B cell (primary cell): Measurements from ENCODE around the gene MYL12B. TPM values are rescaled to one million over a fixed set of nuclear protein-coding genes. Genes with fewer than 3 reads are reported as not detected.

Source experiments
- ATAC-seq: fragments of 200-7000 bp; cut with Tn5 transposase; one replicate; pipeline ENCODE4 v1.10.0; 2021; ENCODE audit warnings: low read depth, mild to moderate bottlenecking, moderate number of reproducible peaks, moderate library complexity
- CTCF ChIA-PET: fragments of 350-600 bp; sonication (Branson Sonifier 250); formaldehyde crosslinking; loops from one replicate; lab custom pipeline; 2021; ENCODE audit warnings: antibody characterized with exemption, inconsistent platforms; lab: Charles Lee
- POLR2A ChIA-PET: fragments of 350-600 bp; sonication (Branson Sonifier 250); formaldehyde crosslinking; loops from one replicate; lab custom pipeline; 2021; ENCODE audit warnings: antibody characterized with exemption; lab: Charles Lee
- DNase-seq: peaks from one replicate; pipeline ENCODE4 v3.0.0; 2013
- H2AFZ ChIP-seq: 2 replicates; pipeline ENCODE4 v1.6.1; 2012; ENCODE audit warnings: mild to moderate bottlenecking, low read depth, low read length; ENCODE audit not compliant: insufficient read depth, poor library complexity, severe bottlenecking
- H3K27ac ChIP-seq, 2 donors: 1 replicate in 1 of 2; 2 replicates in 1 of 2; pipeline ENCODE4 v1.5.1; 2012 to 2013; ENCODE audit warnings: low read length in 2 of 2, mild to moderate bottlenecking in 2 of 2, moderate library complexity in 1 of 2
- H3K27me3 ChIP-seq, 4 experiments: fragments of 200-600 bp in 1 of 4; sonication (generic) in 1 of 4; replicated peaks in 1 of 4; 1 replicate in 2 of 4; 2 replicates in 2 of 4; pipeline versions ENCODE4 v1.6.1 to v1.7.0; 2013 to 2016; ENCODE audit warnings: low read length in 3 of 4, mild to moderate bottlenecking in 2 of 4, mixed read lengths in 1 of 4, moderate library complexity in 1 of 4; ENCODE audit not compliant: insufficient read depth in 4 of 4, control insufficient read depth in 3 of 4; ENCODE audit errors: control extremely low read depth in 1 of 4
- H3K36me3 ChIP-seq, 2 experiments: replicated peaks in 1 of 2; 1 replicate in 1 of 2; 2 replicates in 1 of 2; pipeline versions ENCODE4 v1.6.1 to v1.7.1; 2013; ENCODE audit warnings: low read length in 1 of 2; ENCODE audit not compliant: insufficient read depth in 2 of 2, control insufficient read depth in 1 of 2; ENCODE audit errors: control extremely low read depth in 1 of 2, extremely low read depth in 1 of 2
- H3K4me1 ChIP-seq, 2 donors: fragments of 200-600 bp in 1 of 2; sonication (generic) in 1 of 2; 1 replicate in 1 of 2; 2 replicates in 1 of 2; pipeline versions ENCODE4 v1.5.1 to v1.6.1; 2013 to 2017; ENCODE audit warnings: low read length in 2 of 2; ENCODE audit not compliant: control insufficient read depth in 2 of 2, insufficient read depth in 2 of 2
- H3K4me2 ChIP-seq: replicated peaks from 2 replicates; pipeline ENCODE3; 2012; ENCODE audit warnings: mild to moderate bottlenecking, low read depth, low read length; ENCODE audit not compliant: poor library complexity, severe bottlenecking
- H3K4me3 ChIP-seq, 5 experiments: fragments of 200-600 bp in 1 of 5; sonication (generic) in 1 of 5; 1 replicate in 3 of 5; 2 replicates in 2 of 5; pipeline versions ENCODE4 v1.5.1 to v1.7.0; 2011 to 2016; ENCODE audit warnings: low read length in 4 of 5, mild to moderate bottlenecking in 4 of 5, low read depth in 2 of 5, control low read depth in 1 of 5, moderate library complexity in 1 of 5; ENCODE audit not compliant: insufficient read depth in 1 of 5; ENCODE audit errors: control extremely low read depth in 1 of 5, extremely low read depth in 1 of 5
- H3K79me2 ChIP-seq: fragments of 200-600 bp; sonication (generic); one replicate; pipeline ENCODE4 v1.6.0; 2016; ENCODE audit warnings: low read length; ENCODE audit not compliant: control insufficient read depth, insufficient read depth
- H3K9ac ChIP-seq: fragments of 200-600 bp; sonication (generic); 2 replicates; pipeline ENCODE4 v1.6.1; 2017; ENCODE audit warnings: mild to moderate bottlenecking, low read length, moderate library complexity
- H3K9me3 ChIP-seq, 3 donors: one replicate each; pipeline versions ENCODE4 v1.6.1 to v1.7.1; 2013; ENCODE audit warnings: low read length in 2 of 3; ENCODE audit not compliant: control insufficient read depth in 2 of 3, insufficient read depth in 1 of 3; ENCODE audit errors: control extremely low read depth in 1 of 3
- H4K20me1 ChIP-seq: 2 replicates; pipeline ENCODE4 v1.6.0; 2012; ENCODE audit warnings: mild to moderate bottlenecking, low read length; ENCODE audit not compliant: insufficient read depth, control insufficient read depth, poor library complexity, severe bottlenecking
- H3K27ac Mint-ChIP-seq: one replicate; pipeline ENCODE4 v1.8.0; 2021; ENCODE audit warnings: mixed read lengths
- H3K27me3 Mint-ChIP-seq: one replicate; pipeline ENCODE4 v1.8.0; 2021; ENCODE audit warnings: mixed read lengths
- H3K4me1 Mint-ChIP-seq: one replicate; pipeline ENCODE4 v1.8.0; 2021; ENCODE audit warnings: mixed read lengths
- H3K4me3 Mint-ChIP-seq: one replicate; pipeline ENCODE4 v1.8.0; 2021; ENCODE audit warnings: mixed read lengths
- H3K9me3 Mint-ChIP-seq: one replicate; pipeline ENCODE4 v1.8.0; 2022; ENCODE audit warnings: mixed read lengths; ENCODE audit not compliant: insufficient read depth
- CTCF ChIP-seq: fragments of 200-600 bp; IDR thresholded peaks from one replicate; pipeline ENCODE4 v1.8.0; 2022; ENCODE audit warnings: antibody characterized with exemption, mild to moderate bottlenecking
- EZH2 ChIP-seq: IDR thresholded peaks from 2 replicates; pipeline ENCODE4 v1.6.1; 2012; ENCODE audit warnings: borderline replicate concordance, low read depth, mild to moderate bottlenecking, moderate library complexity, low read length; ENCODE audit not compliant: insufficient read depth, poor library complexity, severe bottlenecking
- WGBS: methylation state at CpG from one replicate; pipeline ENCODE4 v1.1.5; 2013; ENCODE audit warnings: missing lambda C conversion rate; ENCODE audit not compliant: insufficient coverage; 5-methylcytosine and 5-hydroxymethylcytosine counted together
- intact Hi-C: fragments of 100-400 bp; cut with micrococcal nuclease; formaldehyde crosslinking; loops from one replicate; pipeline ENCODE4 v1.10.0; 2022
- polyA plus RNA-seq: library from polyadenylated mRNA; depleted of rRNA; stranded (reverse); fragments of >200 nt; gene quantifications from 2 replicates; pipeline ENCODE4 v1.2.3, GENCODE V29; 2012
- total RNA-seq, 2 donors: library from RNA; stranded (reverse); fragments of 120-200 nt in 1 of 2; gene quantifications; 1 replicate in 1 of 2; 2 replicates in 1 of 2; pipeline versions ENCODE4 v1.2.3 to v1.2.4, GENCODE V29; 2013 to 2022

MYL12B gene
- total and polyA plus RNA-seq, 2 donors (not counting 1 experiment from before 2014, with no cell fraction given): 127 to 139 TPM

- no peaks in the 10 kb centered on the region for H4K20me1 ChIP-seq
- H3K9ac ChIP-seq: no peak overlapping the region
- peaks cover 17% of the 10 kb centered on the region for H3K4me1 Mint-ChIP-seq
- 100% methylated on average over 1 of the region's 2 CpGs for WGBS
- H2AFZ ChIP-seq: no peak overlapping the region
- H3K79me2 ChIP-seq: peaks cover 5% of the 10 kb centered on the region
- CTCF ChIA-PET: interaction anchor here (1.0 to 6.9 kb wide), 4 partner anchors 11 to 372 kb away, joined by 3 to 63 read pairs (median 30); no protein-coding TSS in a partner anchor
- DNase-seq: no peak
- H3K4me2 ChIP-seq: no peak overlapping the region
- H3K4me1 ChIP-seq: peaks cover 7 to 10% of the 10 kb centered on the region in 2 donors
- H3K4me3 Mint-ChIP-seq: no peak overlapping the region
- TF ChIP-seq EZH2: no peak
- no peak for TF ChIP-seq CTCF
- peaks cover 0 to 4% (median 4%) of the 10 kb centered on the region in 3 donors for H3K9me3 ChIP-seq
- intact Hi-C loops: loop anchor here (10.0 kb wide), 1 partner anchor 91 kb away; no protein-coding TSS in a partner anchor
- no peak overlapping the region for H3K27ac Mint-ChIP-seq
- no peak overlapping the region for H3K27ac ChIP-seq
- no peak for ATAC-seq
- peaks cover 14% of the 10 kb centered on the region for H3K9me3 Mint-ChIP-seq
- POLR2A ChIA-PET: interaction anchor here (0.6 kb wide), 1 partner anchor 253 kb away, joined by 3 read pairs; no protein-coding TSS in a partner anchor
- H3K36me3 ChIP-seq: no peaks in the 10 kb centered on the region
- no peaks in the 10 kb centered on the region for H3K27me3 ChIP-seq
- H3K4me3 ChIP-seq: no peak overlapping the region
- no peaks in the 10 kb centered on the region for H3K27me3 Mint-ChIP-seq
Observed at GRCh38 chr18:3293196-3293951, 31.4 kb downstream of the MYL12B start.
